ENCODE results near the gene ADAMTSL5.

GRCh38 chr19:1470055-1470304, 42.8 kb downstream of the ADAMTSL5 start:
- TF ChIP-seq ZNF3 (CRISPR knock-in tag; IDR thresholded peaks at IDR 0.05) (no peak), ZNF225 (CRISPR knock-in tag; IDR thresholded peaks at IDR 0.05) (no peak), ARID4A (CRISPR knock-in tag; IDR thresholded peaks at IDR 0.05; ENCODE audit: borderline replicate concordance) (no peak), CTCF (CRISPR knock-in tag; IDR thresholded peaks at IDR 0.05) (no peak), ZNF317 (CRISPR knock-in tag; IDR thresholded peaks at IDR 0.05) (no peak)
- TF ChIP-seq, protein P1, sequence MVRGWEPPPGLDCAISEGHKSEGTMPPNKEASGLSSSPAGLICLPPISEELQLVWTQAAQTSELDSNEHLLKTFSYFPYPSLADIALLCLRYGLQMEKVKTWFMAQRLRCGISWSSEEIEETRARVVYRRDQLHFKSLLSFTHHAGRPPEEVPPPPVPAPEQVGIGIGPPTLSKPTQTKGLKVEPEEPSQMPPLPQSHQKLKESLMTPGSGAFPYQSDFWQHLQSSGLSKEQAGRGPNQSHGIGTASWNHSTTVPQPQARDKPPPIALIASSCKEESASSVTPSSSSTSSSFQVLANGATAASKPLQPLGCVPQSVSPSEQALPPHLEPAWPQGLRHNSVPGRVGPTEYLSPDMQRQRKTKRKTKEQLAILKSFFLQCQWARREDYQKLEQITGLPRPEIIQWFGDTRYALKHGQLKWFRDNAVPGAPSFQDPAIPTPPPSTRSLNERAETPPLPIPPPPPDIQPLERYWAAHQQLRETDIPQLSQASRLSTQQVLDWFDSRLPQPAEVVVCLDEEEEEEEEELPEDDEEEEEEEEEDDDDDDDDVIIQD (CRISPR knock-in tag; IDR thresholded peaks at IDR 0.05; ENCODE audit: low read depth) = no peak

Data from HepG2 (cell line).